ENCODE data around the gene PEAR1.

Gene PEAR1

DNA sequence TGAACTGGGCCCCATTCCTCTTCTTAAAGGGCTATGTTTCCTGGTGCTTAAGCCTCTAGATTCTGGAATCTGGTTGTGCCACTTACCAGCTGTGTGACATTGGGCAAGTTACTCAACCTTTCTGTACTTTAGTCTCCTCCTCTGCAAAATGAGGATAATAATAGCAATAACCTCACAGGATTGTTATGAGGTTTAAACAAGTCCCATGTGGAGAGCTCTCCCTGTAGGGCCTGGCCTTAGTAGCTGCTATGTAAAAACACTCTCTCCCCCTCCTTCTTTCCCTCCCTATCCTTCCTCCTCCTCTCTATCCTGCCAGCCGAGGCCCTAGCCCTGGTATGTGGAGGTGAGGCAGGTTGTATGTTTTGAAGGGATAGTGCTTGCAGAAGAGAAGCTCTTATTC is 8.2 kb upstream of the PEAR1 start:
- no peak for DNase-seq

DNA sequence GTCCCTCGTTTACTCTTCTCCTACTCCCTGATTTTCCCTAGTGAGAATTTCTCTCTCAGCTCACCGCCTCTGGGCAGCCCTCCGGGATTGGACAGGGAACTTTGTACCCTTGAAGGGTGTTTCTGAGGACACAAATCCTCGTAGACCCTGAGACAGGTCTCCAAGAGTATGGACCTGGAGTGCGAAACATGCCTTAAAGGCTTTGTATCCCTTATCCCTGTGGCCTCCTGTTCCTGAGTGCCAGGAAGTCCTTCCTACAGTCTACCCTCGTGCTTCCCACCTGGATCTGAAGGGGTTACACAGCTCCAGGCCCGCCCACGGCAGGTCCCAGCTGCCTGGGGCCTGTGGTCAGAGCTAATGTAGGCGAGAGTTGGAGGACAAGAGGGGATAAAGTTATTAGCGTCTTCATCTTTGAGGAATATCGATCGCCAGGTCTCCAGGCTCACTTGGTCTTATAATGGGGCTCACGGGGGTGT is 7.6 kb upstream of the PEAR1 start:
- DNase-seq, result no peak

GRCh38 chr1:156886583-156887281 is 6.8 kb upstream of the PEAR1 start:
- DNase-seq, result no peak

DNA sequence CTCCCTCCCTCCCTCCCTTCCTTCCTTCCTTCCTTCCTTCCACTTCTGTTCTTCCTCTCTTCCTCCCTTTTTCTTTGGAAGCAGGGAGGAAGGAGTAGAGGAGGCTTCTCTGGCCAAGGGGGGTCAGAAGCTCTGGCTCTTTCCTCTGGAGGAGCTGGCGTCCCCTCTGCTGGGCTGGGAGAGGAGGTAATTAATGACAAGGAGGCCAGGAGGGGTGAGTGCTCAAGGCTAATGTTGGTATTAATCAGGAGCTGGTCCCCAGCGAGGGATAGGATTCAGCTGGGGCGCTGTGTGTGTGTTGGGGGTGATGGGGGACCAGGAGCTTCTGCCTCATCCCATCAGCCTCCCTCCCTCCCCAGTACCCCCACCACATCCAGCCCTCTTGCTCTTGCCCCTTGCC is 6.2 kb upstream of the PEAR1 start:
- no peak for DNase-seq

DNA sequence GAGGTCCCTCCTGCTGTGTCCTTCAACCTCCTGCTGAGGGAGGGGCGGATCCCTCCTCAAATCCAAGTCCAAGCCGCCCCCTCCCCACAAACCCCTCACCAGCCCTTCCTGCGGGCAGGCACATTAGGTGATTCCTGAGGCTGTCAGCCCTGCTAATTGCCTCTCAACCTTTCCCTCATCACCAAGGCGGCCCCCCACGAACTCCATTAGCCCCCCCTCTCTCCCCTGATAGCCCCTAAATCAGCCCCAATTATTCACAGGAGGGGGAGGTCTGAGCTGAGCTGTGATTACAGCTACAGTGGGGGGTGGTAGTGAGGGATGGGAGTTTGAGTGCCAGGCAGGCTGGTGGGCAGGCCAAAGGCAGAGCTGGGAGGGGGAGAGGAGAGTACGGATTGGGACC is 5.8 kb upstream of the PEAR1 start:
- DNase-seq, result no peak

- peak in 4 of 6 experiments; percentile 21 to 46 (median 24) for DNase-seq
Observed at GRCh38 chr1:156889802-156890580, 3.5 kb upstream of the PEAR1 start.

DNA sequence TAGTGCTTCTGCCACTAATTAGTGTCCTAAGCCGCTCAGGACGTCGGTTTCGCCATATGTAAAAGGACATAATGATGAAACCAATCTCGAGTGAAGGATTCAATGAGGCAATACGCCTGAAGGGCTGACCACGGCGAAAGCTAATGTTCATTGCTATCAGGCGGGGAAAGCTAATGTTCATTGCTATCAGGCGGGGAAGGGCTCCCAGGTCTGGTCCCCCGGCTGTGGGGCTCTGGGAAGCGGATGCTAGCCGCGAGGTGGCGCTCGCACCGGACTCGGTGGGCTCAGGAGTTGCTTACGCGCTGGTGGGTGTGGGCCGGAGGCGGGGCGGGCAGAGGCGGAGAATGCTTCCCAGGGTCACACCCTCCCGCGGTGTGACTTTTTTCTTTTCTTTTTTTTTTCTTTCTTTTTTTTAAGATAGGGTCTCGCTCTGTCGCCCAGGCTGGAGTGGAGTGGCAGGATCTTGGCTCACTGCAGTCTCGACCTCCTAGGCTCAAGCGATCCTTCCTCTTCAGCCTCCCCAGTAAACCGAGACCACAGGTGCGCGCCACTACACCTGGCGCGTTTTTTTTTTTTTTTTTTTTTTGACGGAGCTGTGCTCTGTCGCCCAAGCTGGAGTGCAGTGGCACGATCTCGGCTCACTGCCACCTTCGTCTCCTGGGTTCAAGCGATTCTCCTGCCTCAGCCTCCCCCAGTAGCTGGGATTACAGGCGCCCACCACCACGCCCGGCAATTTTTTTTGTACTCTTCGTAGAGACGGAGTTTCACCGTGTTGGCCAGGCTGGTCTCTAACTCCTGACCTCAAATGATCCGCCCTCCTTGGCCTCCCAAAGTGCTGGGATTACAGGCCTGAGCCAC is 1.1 kb upstream of the PEAR1 start:
- peak; percentile 62 to 82 (median 72) for DNase-seq

GRCh38 chr1:156894001-156894400 is 483 bp downstream of the PEAR1 start:
- DNase-seq, result no peak

GRCh38 chr1:156894711-156895454 is 1.4 kb downstream of the PEAR1 start:
- no peak for DNase-seq

GRCh38 chr1:156895455-156895812 is 1.9 kb downstream of the PEAR1 start:
- no peak for DNase-seq

- DNase-seq, result no peak
Observed at GRCh38 chr1:156895927-156896326, 2.4 kb downstream of the PEAR1 start.

DNA sequence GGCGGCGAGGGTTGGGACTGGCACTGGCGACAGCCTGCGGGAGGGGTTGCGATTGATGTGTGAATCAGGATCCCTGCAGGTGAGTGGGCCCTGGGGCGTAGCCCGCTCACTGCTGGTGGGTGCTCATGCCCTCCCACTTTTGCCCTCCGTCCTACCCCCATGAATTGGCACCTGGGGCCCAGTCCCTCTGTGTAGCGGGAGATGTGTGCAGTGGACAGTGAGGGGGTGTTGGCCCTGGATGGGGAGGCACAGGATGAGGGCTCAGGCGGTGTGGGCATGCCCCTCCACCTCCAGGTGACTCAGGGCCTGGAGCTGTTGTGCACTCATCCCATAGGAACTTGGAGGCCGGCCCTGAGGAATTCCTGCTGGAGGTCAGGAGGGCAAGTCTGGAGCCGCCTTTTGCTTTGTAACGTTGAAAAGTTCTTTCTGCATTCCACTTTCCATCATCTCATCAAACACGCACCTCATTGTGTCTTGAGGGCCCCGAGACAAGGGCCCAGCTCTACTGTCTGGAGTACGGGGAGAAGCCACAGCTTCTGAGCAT is 3.0 kb downstream of the PEAR1 start:
- DNase-seq, result no peak

GRCh38 chr1:156897078-156897825 is 3.7 kb downstream of the PEAR1 start:
- no peak for DNase-seq

- DNase-seq, result no peak
Observed at GRCh38 chr1:156898161-156898566, 4.6 kb downstream of the PEAR1 start.

- no peak for DNase-seq
Observed at GRCh38 chr1:156898971-156899664, 5.6 kb downstream of the PEAR1 start.

GRCh38 chr1:156899956-156900718 is 6.6 kb downstream of the PEAR1 start:
- no peak for DNase-seq

DNA sequence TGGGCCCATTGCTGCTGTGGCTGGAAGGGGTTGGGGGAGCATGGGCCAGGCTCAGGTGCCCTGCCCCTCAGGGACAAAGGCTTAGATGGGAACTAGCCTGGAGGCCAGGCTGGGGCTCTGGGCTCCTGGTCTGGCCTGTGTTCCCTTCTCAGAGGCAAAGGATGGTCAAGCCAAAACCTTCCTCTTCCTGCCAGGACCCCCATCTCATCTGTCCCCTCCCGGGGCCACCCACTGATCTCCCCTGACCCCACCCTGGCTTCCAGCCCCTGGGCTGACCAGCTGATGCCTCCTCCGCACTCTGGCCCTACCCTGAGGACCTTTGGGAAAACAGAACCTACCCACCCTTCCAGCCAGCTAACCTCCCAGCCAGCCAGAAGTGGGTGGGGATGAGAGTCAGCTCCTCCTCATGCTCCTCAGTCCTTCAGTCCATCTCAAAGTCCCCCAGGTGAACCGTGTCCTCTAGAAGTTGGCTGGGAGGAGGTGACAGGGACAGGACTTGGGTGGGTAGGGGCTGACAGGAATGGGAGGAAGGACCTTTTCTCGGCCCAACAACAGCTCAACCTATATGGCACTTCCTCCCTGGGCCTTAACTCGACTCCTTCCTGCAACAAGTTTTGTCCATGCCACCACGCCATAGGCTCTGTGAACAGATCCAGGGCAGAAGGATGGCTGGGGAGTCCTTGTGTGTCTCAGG is 7.5 kb downstream of the PEAR1 start:
- no peak for DNase-seq

GRCh38 chr1:156901590-156901900 is 8.0 kb downstream of the PEAR1 start:
- DNase-seq, result no peak
